Measurements from ENCODE around the gene TBXAS1.

DNA sequence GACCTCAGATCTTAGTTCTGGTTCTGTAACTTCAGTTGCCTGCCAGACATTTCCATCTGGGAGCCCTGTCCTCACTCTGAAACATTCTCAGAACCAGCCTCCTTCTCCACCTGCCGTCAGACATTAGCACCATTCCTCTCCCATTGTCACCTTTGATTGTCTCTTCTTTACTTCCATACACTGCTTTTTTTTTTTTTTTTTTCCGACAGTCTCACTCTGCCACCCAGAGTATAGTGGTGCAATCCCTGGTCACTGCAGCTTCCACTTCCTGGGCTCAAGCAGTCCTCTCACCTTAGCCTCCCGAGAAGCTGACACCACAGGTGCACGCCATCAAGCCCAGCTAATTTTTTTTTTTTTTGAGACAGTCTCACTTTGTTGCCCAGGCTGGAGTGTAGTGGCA lies 30.2 kb upstream of the TBXAS1 start:
- TF ChIP-seq, protein P1, sequence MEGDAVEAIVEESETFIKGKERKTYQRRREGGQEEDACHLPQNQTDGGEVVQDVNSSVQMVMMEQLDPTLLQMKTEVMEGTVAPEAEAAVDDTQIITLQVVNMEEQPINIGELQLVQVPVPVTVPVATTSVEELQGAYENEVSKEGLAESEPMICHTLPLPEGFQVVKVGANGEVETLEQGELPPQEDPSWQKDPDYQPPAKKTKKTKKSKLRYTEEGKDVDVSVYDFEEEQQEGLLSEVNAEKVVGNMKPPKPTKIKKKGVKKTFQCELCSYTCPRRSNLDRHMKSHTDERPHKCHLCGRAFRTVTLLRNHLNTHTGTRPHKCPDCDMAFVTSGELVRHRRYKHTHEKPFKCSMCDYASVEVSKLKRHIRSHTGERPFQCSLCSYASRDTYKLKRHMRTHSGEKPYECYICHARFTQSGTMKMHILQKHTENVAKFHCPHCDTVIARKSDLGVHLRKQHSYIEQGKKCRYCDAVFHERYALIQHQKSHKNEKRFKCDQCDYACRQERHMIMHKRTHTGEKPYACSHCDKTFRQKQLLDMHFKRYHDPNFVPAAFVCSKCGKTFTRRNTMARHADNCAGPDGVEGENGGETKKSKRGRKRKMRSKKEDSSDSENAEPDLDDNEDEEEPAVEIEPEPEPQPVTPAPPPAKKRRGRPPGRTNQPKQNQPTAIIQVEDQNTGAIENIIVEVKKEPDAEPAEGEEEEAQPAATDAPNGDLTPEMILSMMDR (conservative IDR thresholded peaks at IDR 0.05), result no peak
- no peak for TF ChIP-seq ZFX (IDR thresholded peaks at IDR 0.05)
